GM18520 (cell line): ENCODE results near the gene R3HDM2.
"Not testable (repeated sequence)": the region's sequence is repeated elsewhere in the genome, so short reads cannot be mapped to it uniquely, and the experiment has no call there.

Experiments
- ATAC-seq: cut with Tn5 transposase; IDR thresholded peaks from one replicate; pipeline ENCODE4 v1.9.1; 2021; ENCODE audit not compliant: unreplicated experiment

R3HDM2 gene

DNA sequence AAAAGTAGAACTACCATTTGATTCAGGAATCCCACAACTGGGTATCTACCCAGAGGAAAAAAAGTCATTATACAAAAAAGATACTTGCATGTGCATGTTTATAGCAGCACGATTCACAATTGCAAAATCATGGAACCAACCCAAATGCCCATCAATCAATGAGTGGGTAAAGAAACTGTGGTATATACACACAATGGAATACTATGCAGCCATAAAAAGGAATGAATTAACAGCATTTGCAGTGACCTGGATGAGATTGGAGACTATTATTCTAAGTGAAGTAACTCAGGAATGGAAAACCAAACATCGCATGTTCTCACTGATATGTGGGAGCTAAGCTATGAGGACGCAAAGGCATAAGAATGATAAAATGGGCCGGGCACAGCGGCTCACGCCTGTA, 154.6 kb downstream of the R3HDM2 start:
- ATAC-seq = not testable (repeated sequence)

- no peak for ATAC-seq
Measured at GRCh38 chr12:57273516-57273915, 157.3 kb downstream of the R3HDM2 start.

DNA sequence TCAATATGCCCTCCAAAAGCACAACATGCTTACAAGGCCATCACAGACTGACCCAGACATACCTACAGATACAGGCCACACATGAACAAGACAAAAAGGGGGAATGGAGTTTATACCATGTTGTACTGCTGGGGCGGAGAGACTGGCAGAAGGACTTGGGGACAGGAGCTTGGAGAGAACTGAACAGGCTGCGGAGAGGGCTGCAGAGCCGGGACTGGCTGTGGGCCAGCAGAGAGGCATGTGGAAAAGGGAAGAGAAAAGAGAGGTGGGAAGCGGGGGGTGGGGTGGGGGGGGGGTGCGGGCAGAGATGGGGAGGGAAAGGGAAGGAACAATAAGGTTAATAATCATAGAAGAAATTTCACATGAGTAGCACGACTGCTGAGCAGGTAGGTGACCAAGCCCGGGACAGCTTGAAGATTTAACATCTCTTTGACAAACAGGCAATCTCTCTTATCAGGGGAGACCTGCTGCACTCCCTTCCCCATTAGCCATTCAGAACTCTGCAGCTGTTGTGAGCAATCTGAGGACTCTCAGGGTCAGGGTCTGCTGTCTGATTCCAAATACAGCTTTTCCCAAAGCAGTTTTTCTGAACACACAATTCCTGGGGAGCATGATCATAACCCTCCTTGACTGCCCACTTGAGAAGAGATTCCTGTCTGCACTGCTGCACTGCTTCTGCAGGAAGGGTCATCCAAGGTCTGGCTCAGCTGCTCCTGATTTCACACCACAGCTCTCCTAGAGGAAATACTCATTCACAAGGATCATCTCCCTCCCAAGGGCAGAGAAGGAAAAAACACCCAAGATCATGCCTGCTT, 158.3 kb downstream of the R3HDM2 start:
- ATAC-seq = no peak

DNA sequence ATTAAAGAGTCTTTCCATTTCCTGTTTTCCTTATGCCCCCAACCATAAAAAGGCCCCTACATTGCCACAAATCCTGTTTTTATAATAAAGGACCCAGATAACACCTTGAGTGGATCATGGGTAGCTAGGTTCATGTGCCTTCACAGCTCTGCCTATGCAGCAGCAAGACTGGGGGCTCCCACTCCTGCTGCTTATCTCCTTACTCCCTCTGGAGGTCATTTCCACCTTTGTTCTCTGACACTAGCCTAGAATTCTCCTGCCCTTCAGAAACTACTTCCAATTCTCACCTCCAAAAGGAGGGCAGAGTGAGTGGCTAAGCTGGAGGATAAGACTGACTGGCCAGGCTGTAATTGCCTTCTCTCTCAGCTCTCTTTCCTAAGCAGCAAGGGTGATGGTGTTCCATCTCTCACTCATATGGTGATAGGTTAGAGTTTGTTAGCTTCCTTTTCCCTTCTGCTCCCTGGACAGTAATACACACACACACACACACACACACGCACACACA, 159.8 kb downstream of the R3HDM2 start:
- ATAC-seq = no peak

GRCh38 chr12:57268264-57268663, 162.6 kb downstream of the R3HDM2 start:
- no peak for ATAC-seq

DNA sequence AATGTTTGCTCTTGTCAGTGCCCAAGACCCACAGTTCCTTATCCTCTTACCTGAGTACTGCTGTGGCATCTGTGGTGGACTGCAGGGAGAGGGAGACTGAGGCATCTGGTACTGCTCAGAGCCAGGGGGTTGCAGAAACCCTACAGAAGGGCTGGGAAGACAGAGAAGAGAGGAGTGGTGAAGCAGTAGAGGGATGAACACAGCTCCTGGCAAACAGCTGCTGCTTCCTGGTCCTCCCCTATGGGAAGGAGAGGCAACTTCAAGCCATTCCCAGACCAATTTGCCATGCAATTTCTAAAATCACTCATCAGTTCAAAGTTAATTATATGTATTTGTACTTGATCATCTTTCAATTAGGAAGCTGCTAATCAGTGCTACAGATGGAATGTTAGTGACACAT, 164.2 kb downstream of the R3HDM2 start:
- no peak for ATAC-seq

GRCh38 chr12:57263096-57263495, 167.7 kb downstream of the R3HDM2 start:
- no peak for ATAC-seq

- no peak for ATAC-seq
Measured at GRCh38 chr12:57262126-57262822, 168.6 kb downstream of the R3HDM2 start.

DNA sequence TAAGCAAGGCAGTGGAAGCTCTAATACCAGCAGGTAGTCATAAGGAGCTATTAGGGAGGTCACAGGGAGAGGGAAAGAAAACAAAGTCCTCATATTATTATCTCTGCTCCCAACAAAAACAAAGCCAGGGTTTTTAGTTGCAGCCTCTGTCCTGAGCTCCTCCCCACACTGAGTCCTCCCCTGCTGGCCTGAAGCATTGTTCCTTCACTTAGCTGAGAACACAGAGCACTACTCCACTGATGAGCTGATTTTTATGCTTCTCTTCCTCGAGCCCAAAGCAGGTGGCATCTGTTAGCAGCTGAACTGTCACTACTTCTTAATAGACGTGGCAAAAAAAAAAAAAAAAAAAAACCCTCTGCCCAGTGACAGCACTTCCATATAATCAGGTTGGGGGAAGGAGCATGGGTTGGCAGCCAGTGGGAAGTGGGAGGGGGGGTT, 169.4 kb downstream of the R3HDM2 start:
- no peak for ATAC-seq

DNA sequence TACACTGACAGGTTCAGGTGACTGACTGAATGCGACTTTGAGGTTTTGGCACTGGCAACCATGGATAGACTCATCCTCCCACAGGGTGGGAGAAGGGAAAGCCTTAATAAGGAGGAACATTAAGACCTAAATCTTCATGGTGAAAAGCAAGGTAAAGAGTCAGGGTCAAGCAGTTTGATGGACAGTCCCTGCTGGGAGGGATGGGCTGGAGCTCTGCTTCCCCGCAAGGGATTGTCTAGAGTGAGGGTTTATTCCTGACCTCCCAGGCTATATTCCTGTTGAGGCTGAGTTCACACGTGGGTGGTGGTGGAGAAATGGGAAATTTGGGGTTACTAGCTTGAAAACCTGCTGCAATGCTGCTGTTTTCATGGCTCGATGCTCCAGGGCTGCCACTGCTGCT, 170.5 kb downstream of the R3HDM2 start:
- ATAC-seq = no peak

DNA sequence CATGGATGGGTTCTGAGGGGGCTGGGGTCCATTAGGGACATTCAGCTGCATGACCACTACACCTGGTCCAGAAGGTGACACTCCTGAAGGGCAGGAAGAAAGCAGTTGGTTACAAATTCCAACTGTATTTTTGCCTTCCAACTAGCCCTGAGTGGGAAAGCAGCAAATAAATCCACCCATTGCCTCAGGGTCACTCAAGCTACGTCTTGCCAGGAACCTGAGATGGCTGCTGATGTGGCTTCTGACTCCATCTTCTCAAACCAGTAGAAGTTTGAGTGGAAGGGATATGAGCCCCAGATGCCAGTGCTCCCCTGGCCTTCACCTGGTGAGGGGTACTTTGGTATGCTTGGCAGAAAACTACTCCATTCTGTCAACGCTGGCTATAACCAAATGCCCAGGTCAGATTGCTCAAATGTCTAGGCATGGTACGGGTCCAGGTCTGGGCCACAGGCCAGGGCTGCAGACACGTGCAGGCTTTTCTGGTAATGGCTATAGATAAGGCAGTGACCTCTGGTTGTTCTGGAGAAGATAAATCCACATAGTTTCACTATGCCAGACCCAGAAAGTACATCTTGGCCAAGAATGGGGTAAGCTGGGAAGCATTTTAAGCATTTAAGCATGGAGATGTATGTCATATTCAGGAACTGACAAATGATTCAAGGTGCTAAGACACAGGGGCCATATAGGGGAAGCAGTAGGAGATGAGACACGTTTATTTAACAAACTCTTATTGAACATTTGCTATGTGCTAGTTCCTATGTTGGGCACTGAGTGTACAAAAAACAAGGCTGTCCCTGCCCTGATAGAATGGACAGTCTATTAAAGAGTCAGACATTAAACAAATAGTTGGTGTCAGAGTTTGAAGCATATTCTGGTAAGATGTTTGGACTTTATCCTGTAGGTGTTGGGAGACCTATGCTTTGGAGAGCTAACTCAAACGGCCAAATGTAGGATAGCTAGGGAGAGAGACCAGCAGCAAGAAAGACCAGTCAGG, 171.6 kb downstream of the R3HDM2 start:
- no peak for ATAC-seq

DNA sequence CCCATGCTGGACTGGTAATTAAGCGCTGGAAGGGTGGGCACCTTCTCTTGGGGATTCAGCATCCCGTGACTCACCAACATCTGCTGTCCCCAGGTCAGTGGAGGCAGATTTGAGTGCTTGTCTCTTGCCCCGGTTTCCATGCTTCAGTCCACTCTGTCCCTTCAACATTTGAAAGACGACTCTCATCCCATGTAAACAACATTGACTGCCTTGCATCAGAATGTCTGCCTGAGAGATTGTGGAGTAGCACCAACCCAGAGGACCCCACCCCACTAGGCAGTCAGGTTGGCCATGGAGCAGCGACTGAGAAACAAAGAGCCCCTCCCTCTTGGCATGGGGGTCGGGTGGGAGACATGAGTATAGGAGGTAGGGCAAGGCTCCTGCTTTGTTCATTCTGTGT, 174.9 kb downstream of the R3HDM2 start:
- ATAC-seq = no peak

GRCh38 chr12:57254506-57255280, 176.2 kb downstream of the R3HDM2 start:
- no peak for ATAC-seq

DNA sequence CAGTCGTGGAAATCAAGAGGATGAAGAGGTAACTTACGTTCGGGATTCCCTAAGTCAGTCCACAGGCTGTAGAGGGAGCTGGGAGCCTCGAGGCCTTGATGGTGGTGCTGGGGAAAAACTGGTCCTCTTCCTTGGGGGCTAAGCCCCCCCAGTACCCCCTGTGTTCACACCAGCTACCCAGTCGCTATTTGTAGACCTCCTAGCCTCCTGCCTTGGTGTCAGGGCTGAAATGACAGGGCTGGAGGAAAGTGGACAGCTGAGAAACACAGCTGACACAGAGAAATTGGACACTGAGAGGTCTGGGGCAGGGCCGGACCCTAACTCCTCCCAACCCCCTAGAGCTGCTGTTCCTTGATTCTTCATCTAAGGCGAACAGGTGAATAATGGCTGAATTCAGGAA, 179.9 kb downstream of the R3HDM2 start, which contains the start of gene STAC3:
Gene STAC3 (minus strand): TSS at position 232 of the 400 bp plus-strand sequence. CDS start 1,551 bp downstream, outside the sequence.
- ATAC-seq = no peak

- ATAC-seq = no peak
Measured at GRCh38 chr12:57250541-57250940, 180.3 kb downstream of the R3HDM2 start.

DNA sequence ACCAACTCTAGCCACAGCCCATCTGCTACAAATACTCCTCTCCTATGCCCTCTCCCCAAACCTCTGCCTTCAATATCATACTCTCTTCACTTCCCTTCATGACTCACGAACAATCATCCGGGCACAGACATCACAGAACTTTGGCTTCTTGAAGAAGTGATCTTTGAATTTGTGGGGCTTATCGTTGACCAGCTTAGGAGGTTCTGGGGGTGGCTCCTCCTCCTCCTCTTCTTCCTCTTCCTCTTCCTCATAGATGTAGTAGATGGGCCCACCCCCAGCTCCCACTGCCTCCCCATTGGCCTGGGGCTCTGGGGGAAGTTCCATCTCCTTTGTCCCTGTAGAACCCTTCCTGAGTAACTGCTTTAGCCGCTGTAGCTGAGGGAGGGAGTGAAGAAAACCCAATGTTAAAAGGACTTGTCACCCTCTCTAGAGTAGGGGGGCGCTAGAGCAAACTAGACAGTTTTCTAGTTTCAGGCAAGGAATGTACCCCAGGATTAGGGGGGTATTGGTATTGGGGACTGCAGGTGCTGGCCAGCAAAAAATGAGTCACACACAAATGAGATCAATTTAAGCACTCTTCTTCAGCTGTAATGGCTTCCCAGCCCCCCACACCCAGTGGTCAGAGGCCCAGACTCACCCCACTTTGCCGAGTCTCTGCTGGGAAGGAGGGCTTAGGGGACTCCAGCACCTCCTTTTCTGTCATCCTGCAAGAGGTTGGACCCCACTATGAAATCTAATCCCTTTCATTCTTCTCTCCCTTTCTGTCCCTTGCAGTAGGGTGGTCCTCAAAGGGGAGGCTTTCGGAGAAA, 181.7 kb downstream of the R3HDM2 start:
- no peak for ATAC-seq

- ATAC-seq = no peak
Measured at GRCh38 chr12:57247041-57247440, 183.8 kb downstream of the R3HDM2 start.

DNA sequence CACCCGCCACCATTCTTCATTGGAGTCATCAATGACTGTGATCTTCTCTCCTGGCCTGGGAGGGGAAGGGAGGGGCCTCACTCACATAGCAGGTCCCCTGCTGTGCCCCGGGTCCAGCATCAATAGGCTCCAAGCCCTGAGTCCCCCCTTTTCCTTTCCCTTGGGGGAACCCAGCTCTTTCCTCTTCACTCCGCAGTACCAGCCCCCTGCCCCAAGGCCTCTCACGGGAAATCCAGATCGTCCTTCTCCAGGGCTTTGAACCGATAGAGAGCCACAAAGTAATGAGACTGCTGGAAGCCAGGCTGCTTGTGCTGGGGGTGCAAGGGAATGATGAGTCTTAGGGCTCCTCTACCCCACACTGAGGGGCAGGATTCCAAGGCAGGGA, 186.5 kb downstream of the R3HDM2 start:
- ATAC-seq = no peak
